AG04449 (cell line): ENCODE data around the gene FLAD1.

Experiments used
- CTCF ChIA-PET: fragments of 350-600 bp; formaldehyde crosslinking; extraction: SDS; loops from one replicate; lab custom pipeline; 2021; ENCODE audit warnings: antibody characterized with exemption; lab: Yijun Ruan, JAX
- POLR2A ChIA-PET: fragments of 400-600, 350-600 bp; formaldehyde crosslinking; extraction: SDS; loops from one replicate; lab custom pipeline; 2020; ENCODE audit warnings: antibody characterized with exemption, inconsistent platforms; lab: Yijun Ruan, JAX
- DNase-seq: peaks from one replicate; pipeline ENCODE4 v3.0.0-alpha.2; 2010; ENCODE audit warnings: low read depth, low spot score
- H3K4me3 ChIP-seq: 2 replicates; pipeline ENCODE4 v1.5.1; 2011; ENCODE audit warnings: low read depth, mild to moderate bottlenecking, control low read depth, low read length
- TF ChIP-seq, protein P1 (sequence below): IDR thresholded peaks from one replicate; pipeline ENCODE4 v1.5.1; 2011; ENCODE audit warnings: mild to moderate bottlenecking, moderate library complexity, low read length, control low read depth, inconsistent platforms; ENCODE audit not compliant: insufficient read depth; ENCODE audit errors: missing control alignments

The FLAD1 gene

DNA sequence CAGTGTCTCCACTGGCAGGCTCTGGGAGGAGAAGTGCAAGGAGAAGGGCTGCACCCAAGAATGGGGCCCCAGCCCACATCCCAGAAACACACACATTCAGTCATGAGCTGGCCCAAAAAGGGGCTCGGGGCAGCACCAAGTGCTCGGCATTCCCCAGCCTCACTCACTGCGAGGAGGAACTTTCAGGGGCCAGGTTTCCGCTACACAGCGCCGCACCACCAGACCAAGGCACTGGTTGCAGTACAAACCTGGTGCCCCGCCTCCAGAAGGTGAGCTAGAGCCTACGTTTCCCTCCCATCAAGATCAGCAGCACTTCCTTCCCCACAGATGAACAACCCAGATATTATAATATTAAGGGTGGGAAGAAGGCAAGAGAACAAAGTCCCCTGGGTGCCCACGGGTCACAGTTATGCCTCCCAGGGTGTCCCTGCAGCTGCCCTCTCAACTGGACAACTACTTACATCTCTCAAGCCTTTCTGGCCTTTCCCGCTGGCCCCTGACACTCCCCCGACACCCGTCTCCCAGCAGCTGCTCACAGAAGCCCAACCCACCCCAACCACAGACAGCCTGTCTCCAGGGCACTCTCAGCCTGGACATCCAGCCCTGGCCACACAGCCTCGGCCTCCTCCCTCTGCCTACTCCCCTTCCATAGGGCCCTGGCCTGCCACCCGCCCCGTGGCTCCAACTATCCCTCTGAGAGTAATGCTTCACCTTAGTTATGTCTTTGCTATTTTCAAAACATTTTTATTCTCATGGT is 31.1 kb upstream of the FLAD1 start:
- TF ChIP-seq, protein P1, sequence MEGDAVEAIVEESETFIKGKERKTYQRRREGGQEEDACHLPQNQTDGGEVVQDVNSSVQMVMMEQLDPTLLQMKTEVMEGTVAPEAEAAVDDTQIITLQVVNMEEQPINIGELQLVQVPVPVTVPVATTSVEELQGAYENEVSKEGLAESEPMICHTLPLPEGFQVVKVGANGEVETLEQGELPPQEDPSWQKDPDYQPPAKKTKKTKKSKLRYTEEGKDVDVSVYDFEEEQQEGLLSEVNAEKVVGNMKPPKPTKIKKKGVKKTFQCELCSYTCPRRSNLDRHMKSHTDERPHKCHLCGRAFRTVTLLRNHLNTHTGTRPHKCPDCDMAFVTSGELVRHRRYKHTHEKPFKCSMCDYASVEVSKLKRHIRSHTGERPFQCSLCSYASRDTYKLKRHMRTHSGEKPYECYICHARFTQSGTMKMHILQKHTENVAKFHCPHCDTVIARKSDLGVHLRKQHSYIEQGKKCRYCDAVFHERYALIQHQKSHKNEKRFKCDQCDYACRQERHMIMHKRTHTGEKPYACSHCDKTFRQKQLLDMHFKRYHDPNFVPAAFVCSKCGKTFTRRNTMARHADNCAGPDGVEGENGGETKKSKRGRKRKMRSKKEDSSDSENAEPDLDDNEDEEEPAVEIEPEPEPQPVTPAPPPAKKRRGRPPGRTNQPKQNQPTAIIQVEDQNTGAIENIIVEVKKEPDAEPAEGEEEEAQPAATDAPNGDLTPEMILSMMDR = no peak
- ChIA-PET POLR2A (interaction anchor here (0.5 to 1.5 kb wide), 2 partner anchors 15 to 22 kb away, joined by 3 read pairs; partner anchors contain the start of gene PMVK), CTCF (interaction anchor here (1.0 to 5.5 kb wide), 8 partner anchors 10 to 392 kb away, joined by 3 to 70 read pairs (median 6); partner anchors contain the start of genes LENEP, PMVK and PYGO2)
- no peak for DNase-seq
- H3K4me3 ChIP-seq = no peak overlapping the region

DNA sequence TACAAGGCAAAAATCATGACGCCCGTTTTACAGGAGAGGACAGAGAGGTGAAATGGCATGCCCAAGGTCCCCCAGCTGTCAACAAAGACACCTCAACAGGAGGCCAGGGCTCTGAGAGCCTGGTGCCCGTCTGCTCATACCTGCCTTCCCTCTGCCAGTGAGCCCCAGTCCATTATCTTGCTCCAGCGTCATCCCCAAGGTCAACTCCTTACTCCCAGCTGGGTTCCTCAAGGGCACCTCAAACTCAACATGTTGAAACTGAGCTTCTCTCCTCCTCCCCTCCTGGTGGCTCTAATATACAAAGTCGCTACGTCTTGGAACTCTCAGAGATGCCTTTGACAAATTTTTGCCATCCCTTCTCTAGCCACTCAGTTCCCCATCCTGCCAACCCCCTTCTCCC is 30.5 kb upstream of the FLAD1 start:
- ChIA-PET POLR2A (interaction anchor here (0.5 kb wide), 1 partner anchor 21 kb away, joined by 3 read pairs; no protein-coding TSS in a partner anchor), CTCF (interaction anchor here (1.0 to 5.5 kb wide), 7 partner anchors 9 to 393 kb away, joined by 3 to 70 read pairs (median 6); partner anchors contain the start of genes LENEP, PMVK and PYGO2)
- DNase-seq = no peak
- TF ChIP-seq, protein P1 = no peak
- no peak overlapping the region for H3K4me3 ChIP-seq

DNA sequence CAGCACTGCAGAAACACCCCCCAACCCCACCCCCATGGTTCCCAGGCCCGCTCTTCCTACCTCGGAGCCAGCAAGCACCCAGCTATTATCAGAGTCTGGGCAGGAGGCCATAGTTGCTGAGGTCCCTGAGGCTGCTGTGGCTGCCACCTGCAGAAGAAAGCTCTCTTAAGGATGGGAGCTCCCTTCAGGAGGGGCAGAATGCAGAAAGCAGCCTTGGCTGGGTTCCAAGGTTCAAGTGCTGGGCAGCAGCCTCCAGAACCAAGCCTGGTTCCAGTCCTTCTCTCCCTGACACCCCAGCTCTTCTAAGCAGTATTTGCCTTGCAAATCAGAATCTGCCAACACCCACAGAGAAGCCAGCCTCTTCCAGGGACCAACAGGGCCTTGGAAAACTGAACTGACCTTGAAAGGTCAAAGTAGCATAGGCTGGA is 29.5 kb upstream of the FLAD1 start:
- no peak overlapping the region for H3K4me3 ChIP-seq
- DNase-seq = no peak
- TF ChIP-seq, protein P1 = no peak
- ChIA-PET CTCF (interaction anchor here (1.4 to 5.5 kb wide), 8 partner anchors 8 to 394 kb away, joined by 3 to 70 read pairs (median 15); partner anchors contain the start of genes LENEP and PYGO2), POLR2A (no interaction called here)

DNA sequence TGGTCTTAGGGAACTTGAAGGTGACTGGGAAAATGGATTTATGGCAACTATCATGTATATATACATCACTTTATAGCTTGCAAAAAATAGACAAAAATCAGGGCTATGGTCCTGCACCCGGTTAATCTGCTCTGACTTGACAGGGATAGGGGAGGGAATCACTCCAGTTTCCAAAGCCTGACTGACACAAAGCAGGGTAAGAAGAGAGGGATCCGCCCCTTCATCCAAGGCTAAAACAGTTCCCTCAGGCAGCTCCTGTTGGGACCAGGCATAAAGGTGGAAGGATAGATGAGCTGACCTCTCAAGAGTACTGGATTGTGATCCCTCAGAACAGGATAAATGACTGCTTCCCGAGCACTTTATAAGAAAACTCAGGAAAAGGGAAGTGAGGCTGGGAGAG is 28.6 kb upstream of the FLAD1 start:
- ChIA-PET POLR2A (interaction anchor here (2.0 to 3.2 kb wide), 2 partner anchors 16 to 44 kb away, joined by 6 to 22 read pairs; partner anchors contain the start of gene SHC1), CTCF (interaction anchor here (0.7 to 5.5 kb wide), 16 partner anchors 10 to 394 kb away, joined by 3 to 70 read pairs (median 9); partner anchors contain the start of genes LENEP, PMVK and SHC1)
- TF ChIP-seq, protein P1 = no peak
- no peak for DNase-seq
- H3K4me3 ChIP-seq = peak overlapping the region; percentile 66

DNA sequence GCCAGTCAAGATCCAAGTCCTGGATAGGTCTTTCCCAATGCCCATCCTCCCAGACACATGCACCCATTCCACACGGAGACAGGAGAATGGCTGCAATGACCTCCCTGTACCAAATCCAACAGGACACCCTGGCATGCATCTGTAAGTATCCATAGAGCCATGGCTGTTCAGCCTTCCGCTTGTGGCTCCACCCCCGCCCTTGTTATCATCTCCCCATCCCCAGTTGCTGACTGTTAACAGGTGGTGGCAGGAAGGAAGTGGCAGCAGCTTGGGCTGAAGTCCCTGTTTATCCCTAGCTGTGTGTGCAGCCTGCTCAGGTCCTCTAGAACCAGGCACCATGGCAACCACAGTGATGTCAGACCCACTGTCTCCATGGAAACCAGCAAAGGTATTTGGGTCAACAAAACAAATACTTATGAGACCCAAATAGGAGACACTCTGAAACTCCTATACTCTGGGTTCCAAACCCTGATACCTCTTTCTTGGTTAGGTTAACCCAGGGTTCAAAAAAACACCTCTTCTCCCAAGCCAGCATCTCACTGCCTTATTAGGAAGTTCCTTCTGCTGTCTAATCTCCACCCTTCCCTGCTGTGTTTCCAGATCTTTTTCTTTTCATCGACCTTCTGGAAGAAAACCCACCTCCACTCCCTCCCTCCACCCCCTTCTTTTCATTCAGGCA is 28.0 kb upstream of the FLAD1 start:
- CTCF ChIA-PET = interaction anchor here (0.7 to 5.5 kb wide), 28 partner anchors 9 to 395 kb away, joined by 3 to 70 read pairs (median 6); partner anchors contain the start of genes ADAM15, FLAD1, KRTCAP2 and LENEP

More for the DNA sequence above, 28.0 kb upstream of the FLAD1 start:
- peak overlapping the region; percentile 66 for H3K4me3 ChIP-seq
- TF ChIP-seq, protein P1 = no peak
- no peak for DNase-seq
- POLR2A ChIA-PET = interaction anchor here (0.7 to 3.2 kb wide), 10 partner anchors 15 to 97 kb away, joined by 3 to 22 read pairs (median 4); partner anchors contain the start of genes CKS1B, LENEP, PMVK and SHC1
